ENCODE measurements around the gene SELENOF. TPM values are rescaled to one million over a fixed set of nuclear protein-coding genes. Genes with fewer than 3 reads are reported as not detected.

Gene SELENOF
- total and polyA plus RNA-seq, 2 of the 13 experiments (the other 11 are each of a cell fraction or from before 2014, with no cell fraction given) = 133 to 163 TPM

DNA sequence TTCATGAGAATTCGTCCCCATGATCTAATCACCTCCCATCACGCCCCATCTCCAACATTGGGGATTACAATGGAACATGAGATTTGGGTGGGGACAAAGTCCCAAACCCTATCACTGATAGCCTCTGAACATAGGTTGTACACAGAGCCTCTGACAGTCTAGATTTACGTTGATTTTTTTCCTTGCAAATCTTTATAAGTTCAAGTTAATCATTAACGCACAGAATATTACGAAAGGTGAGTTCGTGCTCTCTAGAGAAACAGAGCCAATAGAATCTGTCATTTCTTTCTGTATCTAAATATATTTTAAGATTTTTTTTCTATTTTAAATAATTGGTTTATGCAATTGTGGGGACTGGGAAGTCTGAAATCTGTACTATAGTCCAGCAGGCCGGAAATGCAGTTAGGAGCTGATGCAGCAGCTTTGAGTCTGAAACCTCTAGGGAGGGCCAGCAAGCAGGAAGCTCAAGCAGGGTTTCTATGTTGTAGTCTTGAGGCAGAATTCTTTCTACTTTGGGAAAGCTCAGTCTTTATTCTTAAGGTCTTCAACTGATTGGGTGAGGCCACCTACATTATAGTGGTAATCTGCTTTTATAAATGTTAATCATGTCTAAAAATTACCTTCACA, 61.0 kb downstream of the SELENOF start (continued):
- peak; percentile 28; the same call in 1 of the 2 replicates for TF ChIP-seq EHMT2 (IDR thresholded peaks at IDR 0.05; ENCODE audit: borderline replicate concordance, low read depth, low read length)
- peak; percentile 57; the same call in 1 of the 2 replicates for TF ChIP-seq POGZ (CRISPR knock-in tag; IDR thresholded peaks at IDR 0.05)
- peak; percentile 31; the same call in 1 of the 2 replicates for TF ChIP-seq ZNF644 (CRISPR knock-in tag; IDR thresholded peaks at IDR 0.05; ENCODE audit: low read depth)
- TF ChIP-seq NONO (IDR thresholded peaks at IDR 0.05) = no peak
- no peak for TF ChIP-seq NONO (CRISPR knock-in tag; conservative IDR thresholded peaks at IDR 0.05)
- TF ChIP-seq ZNF629 (CRISPR knock-in tag; conservative IDR thresholded peaks at IDR 0.05) = no peak
- TF ChIP-seq, protein P1, sequence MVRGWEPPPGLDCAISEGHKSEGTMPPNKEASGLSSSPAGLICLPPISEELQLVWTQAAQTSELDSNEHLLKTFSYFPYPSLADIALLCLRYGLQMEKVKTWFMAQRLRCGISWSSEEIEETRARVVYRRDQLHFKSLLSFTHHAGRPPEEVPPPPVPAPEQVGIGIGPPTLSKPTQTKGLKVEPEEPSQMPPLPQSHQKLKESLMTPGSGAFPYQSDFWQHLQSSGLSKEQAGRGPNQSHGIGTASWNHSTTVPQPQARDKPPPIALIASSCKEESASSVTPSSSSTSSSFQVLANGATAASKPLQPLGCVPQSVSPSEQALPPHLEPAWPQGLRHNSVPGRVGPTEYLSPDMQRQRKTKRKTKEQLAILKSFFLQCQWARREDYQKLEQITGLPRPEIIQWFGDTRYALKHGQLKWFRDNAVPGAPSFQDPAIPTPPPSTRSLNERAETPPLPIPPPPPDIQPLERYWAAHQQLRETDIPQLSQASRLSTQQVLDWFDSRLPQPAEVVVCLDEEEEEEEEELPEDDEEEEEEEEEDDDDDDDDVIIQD (CRISPR knock-in tag; IDR thresholded peaks at IDR 0.05; ENCODE audit: low read depth) = peak; percentile 97
- no peak for TF ChIP-seq TAF15 (IDR thresholded peaks at IDR 0.05; ENCODE audit: low read depth, low read length, poor library complexity, severe bottlenecking)
- no peak for TF ChIP-seq ZNF337 (CRISPR knock-in tag; IDR thresholded peaks at IDR 0.05; ENCODE audit: borderline replicate concordance, low read depth)
- no peak for TF ChIP-seq ZMAT3 (CRISPR knock-in tag; conservative IDR thresholded peaks at IDR 0.05)
- TF ChIP-seq ZBTB7B (CRISPR knock-in tag; IDR thresholded peaks at IDR 0.05) = no peak
- peak; percentile 78 for TF ChIP-seq HNF1A (IDR thresholded peaks at IDR 0.05; ENCODE audit: low read depth)
- TF ChIP-seq HNF1A (CRISPR knock-in tag; IDR thresholded peaks at IDR 0.05; ENCODE audit: borderline replicate concordance) = peak; percentile 73
- no peak for TF ChIP-seq ZNF878 (CRISPR knock-in tag; IDR thresholded peaks at IDR 0.05)
- TF ChIP-seq TEAD2 (CRISPR knock-in tag; IDR thresholded peaks at IDR 0.05) = no peak
- TF ChIP-seq TOPORS (CRISPR knock-in tag; IDR thresholded peaks at IDR 0.05) = no peak
- no peak for TF ChIP-seq ZBTB42 (CRISPR knock-in tag; IDR thresholded peaks at IDR 0.05)
- TF ChIP-seq ZNF557 (CRISPR knock-in tag; IDR thresholded peaks at IDR 0.05) = no peak
- TF ChIP-seq ZNF17 (CRISPR knock-in tag; IDR thresholded peaks at IDR 0.05) = no peak
